Panc1 (cell line): ENCODE measurements around the gene DNASE1L1.

Source experiments
- TCF7L2 ChIP-seq: IDR thresholded peaks from 2 replicates; pipeline ENCODE4 v1.6.1; 2011; ENCODE audit warnings: mild to moderate bottlenecking, low read depth, low read length, inconsistent platforms
- TF ChIP-seq, protein P1 (sequence below): fragments of 450-650 bp; IDR thresholded peaks from 2 replicates; pipeline ENCODE4 v1.5.1; 2017; ENCODE audit warnings: mild to moderate bottlenecking
- TF ChIP-seq, protein P2 (sequence below), 2 experiments: IDR thresholded peaks; 2 replicates each; pipeline ENCODE4 v1.6.1; 2011 to 2012; ENCODE audit warnings: low read depth in 2 of 2, control low read depth in 1 of 2, low read length in 1 of 2, mild to moderate bottlenecking in 1 of 2, moderate library complexity in 1 of 2; ENCODE audit not compliant: insufficient read depth in 1 of 2

DNA sequence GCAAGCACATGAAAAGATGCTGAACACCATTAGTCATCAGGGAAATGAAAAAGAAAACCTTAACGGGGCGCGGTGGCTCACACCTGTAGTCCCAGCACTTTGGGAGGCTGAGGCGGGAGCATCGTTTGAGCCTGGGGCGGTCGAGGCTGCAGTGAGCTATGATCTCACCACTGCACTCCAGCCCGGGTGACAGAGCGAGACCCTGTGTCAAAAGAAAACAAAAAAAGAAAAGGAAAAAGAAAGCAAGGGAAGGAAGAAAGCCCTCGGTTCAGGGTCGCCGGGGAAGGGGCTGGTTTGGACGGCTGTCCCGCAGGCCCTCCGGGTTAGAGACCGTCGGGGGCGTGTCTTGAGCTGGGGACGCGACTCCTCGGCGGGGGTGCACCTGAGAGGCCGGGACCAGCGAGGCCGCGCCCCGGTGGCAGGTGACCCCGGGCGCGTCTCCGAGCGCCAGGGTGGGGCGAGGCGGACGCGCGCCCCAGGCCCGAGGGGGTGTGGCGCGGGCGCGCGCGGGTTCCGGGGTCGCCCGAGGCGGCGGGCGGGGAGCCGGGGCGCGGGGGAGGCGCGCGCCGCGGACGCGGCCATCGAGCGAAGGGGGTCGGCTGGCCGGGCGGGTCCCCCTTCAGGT, 48.5 kb upstream of the DNASE1L1 start:
- TF ChIP-seq, protein P1, sequence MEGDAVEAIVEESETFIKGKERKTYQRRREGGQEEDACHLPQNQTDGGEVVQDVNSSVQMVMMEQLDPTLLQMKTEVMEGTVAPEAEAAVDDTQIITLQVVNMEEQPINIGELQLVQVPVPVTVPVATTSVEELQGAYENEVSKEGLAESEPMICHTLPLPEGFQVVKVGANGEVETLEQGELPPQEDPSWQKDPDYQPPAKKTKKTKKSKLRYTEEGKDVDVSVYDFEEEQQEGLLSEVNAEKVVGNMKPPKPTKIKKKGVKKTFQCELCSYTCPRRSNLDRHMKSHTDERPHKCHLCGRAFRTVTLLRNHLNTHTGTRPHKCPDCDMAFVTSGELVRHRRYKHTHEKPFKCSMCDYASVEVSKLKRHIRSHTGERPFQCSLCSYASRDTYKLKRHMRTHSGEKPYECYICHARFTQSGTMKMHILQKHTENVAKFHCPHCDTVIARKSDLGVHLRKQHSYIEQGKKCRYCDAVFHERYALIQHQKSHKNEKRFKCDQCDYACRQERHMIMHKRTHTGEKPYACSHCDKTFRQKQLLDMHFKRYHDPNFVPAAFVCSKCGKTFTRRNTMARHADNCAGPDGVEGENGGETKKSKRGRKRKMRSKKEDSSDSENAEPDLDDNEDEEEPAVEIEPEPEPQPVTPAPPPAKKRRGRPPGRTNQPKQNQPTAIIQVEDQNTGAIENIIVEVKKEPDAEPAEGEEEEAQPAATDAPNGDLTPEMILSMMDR: no peak
- no peak for TF ChIP-seq TCF7L2
- TF ChIP-seq, protein P2, sequence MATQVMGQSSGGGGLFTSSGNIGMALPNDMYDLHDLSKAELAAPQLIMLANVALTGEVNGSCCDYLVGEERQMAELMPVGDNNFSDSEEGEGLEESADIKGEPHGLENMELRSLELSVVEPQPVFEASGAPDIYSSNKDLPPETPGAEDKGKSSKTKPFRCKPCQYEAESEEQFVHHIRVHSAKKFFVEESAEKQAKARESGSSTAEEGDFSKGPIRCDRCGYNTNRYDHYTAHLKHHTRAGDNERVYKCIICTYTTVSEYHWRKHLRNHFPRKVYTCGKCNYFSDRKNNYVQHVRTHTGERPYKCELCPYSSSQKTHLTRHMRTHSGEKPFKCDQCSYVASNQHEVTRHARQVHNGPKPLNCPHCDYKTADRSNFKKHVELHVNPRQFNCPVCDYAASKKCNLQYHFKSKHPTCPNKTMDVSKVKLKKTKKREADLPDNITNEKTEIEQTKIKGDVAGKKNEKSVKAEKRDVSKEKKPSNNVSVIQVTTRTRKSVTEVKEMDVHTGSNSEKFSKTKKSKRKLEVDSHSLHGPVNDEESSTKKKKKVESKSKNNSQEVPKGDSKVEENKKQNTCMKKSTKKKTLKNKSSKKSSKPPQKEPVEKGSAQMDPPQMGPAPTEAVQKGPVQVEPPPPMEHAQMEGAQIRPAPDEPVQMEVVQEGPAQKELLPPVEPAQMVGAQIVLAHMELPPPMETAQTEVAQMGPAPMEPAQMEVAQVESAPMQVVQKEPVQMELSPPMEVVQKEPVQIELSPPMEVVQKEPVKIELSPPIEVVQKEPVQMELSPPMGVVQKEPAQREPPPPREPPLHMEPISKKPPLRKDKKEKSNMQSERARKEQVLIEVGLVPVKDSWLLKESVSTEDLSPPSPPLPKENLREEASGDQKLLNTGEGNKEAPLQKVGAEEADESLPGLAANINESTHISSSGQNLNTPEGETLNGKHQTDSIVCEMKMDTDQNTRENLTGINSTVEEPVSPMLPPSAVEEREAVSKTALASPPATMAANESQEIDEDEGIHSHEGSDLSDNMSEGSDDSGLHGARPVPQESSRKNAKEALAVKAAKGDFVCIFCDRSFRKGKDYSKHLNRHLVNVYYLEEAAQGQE (IDR thresholded peaks at IDR 0.05; ENCODE audit: insufficient read depth in 1 of 2, low read depth in 2 of 2, low read length in 1 of 2): no peak
